Measurements from ENCODE around the gene TIAM1.

- TF ChIP-seq CTCF (IDR thresholded peaks at IDR 0.05; ENCODE audit: low read depth, low read length, poor library complexity, severe bottlenecking), result no peak
- no peak for TF ChIP-seq EZH2phosphoT487 (IDR thresholded peaks at IDR 0.05; ENCODE audit: borderline replicate concordance, low read length)
These were observed 251.0 kb downstream of the TIAM1 start for GRCh38 chr21:31092832-31093625.

Data from DOHH2 (cell line).